Right lobe of liver (tissue), 4 donors: ENCODE measurements around the gene PTPN5.

Experiments used
- POLR2A ChIP-seq: fragments of 450-650 bp; IDR thresholded peaks from one replicate; pipeline ENCODE4 v1.6.1; 2017; ENCODE audit warnings: antibody characterized with exemption, mild to moderate bottlenecking
- TF ChIP-seq, protein P1 (sequence below), 4 donors: fragments of 200-600 bp in 3 of 4; fragments of 450-650 bp in 1 of 4; IDR thresholded peaks; one replicate each; pipeline versions ENCODE4 v1.5.1 to v1.8.0; 2016 to 2022; ENCODE audit warnings: antibody characterized with exemption in 4 of 4, mild to moderate bottlenecking in 2 of 4
- donor health status: DM: no; HTN: no; CAD: no.
- donor health status: DM: no; HTN: no; CAD: no.
- donor health status: DM: no; HTN: yes; CAD: no.

DNA sequence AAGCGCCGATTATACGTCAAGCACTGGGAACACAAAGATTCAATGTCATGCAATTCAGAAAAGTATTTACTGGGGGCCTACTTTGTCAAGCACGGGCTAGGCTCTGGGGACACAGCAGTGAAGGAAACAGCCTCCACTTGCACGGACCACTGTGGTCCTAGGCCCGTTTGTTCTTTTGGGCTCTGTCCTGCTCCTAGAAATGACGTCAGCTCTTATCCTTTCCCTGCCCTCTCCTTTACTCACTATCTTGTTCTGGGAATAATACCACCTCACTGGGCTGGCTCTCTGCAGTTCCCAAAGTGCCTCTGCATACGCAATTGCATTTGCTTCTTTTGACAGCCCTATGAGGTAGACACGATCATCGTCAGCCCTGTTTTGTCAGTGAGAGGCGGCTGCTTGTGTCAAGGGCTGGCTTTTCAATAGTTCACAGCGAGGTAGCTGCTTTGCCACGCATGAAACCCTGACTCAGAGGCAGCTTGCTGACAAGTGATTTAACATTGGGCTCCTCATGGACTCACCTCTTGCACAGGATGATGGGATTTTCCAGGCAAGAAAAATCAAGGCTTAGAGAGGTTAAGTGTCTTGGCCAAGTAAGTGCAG, 42.7 kb downstream of the PTPN5 start:
- TF ChIP-seq, protein P1, sequence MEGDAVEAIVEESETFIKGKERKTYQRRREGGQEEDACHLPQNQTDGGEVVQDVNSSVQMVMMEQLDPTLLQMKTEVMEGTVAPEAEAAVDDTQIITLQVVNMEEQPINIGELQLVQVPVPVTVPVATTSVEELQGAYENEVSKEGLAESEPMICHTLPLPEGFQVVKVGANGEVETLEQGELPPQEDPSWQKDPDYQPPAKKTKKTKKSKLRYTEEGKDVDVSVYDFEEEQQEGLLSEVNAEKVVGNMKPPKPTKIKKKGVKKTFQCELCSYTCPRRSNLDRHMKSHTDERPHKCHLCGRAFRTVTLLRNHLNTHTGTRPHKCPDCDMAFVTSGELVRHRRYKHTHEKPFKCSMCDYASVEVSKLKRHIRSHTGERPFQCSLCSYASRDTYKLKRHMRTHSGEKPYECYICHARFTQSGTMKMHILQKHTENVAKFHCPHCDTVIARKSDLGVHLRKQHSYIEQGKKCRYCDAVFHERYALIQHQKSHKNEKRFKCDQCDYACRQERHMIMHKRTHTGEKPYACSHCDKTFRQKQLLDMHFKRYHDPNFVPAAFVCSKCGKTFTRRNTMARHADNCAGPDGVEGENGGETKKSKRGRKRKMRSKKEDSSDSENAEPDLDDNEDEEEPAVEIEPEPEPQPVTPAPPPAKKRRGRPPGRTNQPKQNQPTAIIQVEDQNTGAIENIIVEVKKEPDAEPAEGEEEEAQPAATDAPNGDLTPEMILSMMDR (IDR thresholded peaks at IDR 0.05), result no peak
- no peak for TF ChIP-seq POLR2A
